GM19455 (cell line): ENCODE results near the gene HAT1.
"Not testable (repeated sequence)": the region's sequence is repeated elsewhere in the genome, so short reads cannot be mapped to it uniquely, and the experiment has no call there.

Source experiments
- ATAC-seq: cut with Tn5 transposase; IDR thresholded peaks from one replicate; pipeline ENCODE4 v1.9.1; 2021; ENCODE audit not compliant: unreplicated experiment

HAT1 gene

GRCh38 chr2:171922230-171923022 lies at the start of gene HAT1:
Gene HAT1 (plus strand): TSS chr2:171922461. CDS start chr2:171922501, 40 bp downstream.
- ATAC-seq = peak; percentile 96

DNA sequence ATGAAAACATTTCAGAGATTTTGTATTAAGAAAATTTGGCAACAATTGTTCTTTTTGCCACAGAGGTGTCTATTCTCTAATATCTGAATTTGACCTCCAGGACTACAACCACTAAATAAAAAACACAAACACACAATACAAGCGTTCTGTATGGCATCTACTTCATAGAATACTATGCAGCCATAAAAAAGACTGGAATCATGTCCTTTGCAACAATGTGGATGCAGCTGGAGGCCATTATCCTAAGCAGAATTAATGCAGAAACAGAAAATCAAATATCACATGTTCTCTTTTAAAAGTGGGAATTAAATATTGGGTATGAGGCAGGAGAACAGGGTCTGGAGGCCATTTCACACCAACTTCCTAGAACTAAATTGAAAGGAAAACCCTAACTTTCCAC lies 47.7 kb upstream of the HAT1 start:
- ATAC-seq = no peak

DNA sequence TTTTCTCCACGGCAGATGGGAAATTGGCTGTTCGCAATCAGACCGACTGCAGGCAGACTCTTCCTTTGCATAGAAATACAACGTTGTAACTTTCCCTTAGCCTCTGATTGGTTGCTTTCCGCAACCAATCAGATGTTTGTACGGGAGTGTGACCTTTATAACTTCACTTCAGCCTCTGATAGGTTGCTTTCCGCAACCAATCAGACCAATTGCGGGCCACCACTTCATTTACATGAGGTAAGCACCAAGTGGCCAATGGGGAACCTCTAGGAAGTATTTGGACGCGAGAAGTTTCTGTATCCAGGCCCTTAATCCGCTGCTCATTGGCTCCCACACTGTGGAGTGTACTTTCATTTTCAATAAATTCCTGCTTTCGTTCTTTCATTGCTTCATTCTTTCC lies 47.3 kb upstream of the HAT1 start:
- ATAC-seq = no peak

GRCh38 chr2:171878481-171878993 lies 43.7 kb upstream of the HAT1 start:
- no peak for ATAC-seq

DNA sequence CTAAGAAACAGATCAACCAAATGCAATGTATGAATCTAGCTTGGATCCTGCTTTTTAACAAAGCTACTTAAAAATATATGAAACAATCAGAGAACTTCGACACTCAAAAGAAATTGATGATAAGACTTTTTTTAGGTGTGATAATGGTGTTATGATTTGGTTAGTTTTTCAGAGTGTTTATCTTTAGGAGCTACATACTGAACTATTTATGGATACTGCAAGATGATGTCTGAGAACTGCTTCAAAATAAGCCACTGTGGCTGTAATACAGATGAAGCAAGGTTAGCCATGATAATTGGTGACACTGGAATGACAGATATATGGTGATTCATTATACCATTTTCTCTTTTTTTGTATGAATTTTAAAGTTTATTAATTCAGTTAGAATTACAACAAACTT lies 42.4 kb upstream of the HAT1 start:
- no peak for ATAC-seq

DNA sequence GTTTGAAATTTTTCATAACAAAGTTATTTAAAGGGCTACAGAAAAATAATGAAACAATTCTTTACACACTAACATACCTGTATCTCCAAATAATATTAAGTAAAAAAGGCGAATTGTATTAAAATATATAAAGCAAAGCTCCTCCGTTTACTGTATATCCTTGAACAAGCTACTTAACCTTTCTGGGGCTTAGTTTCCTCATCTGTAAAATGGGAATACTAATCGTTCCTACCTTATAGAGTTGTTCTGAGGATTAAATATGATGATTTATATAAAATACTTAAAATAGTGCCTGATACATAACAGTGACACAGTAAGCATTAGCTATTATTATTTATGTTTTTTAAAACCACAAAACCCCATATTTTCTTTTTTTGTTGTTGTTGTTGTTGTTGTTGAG lies 41.5 kb upstream of the HAT1 start:
- ATAC-seq = no peak

DNA sequence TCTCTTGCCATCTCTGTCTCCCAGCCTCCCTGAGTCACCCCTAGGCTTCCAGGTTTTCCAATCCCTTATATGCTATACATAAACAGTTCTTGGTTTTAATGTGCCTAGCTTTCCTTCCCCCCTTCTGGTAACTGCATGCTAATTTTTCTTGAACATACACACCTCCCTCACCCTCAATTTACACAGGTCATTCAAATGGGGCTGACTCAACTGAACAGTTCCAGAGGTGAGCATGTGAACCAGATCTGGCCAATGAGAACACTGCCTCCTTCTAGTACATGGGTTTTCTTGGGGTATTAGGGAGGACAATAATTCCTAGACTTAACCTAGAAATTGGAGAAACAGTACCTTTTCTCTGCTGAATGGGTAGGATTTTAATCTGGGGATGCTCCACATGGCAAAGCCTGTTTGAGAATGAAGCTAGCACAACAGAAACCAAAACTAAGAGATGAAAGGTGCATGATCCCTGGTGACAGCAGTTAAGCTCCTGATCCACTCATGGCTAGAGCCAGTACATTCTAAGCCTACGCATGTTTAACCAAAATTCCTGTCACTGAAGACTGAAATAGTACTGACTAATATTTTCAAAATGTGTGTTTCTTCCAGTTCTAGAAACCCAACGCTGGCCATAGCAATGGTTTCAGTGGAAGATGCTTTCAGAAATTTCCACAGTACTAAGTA lies 40.0 kb upstream of the HAT1 start:
- ATAC-seq = peak; percentile 68

DNA sequence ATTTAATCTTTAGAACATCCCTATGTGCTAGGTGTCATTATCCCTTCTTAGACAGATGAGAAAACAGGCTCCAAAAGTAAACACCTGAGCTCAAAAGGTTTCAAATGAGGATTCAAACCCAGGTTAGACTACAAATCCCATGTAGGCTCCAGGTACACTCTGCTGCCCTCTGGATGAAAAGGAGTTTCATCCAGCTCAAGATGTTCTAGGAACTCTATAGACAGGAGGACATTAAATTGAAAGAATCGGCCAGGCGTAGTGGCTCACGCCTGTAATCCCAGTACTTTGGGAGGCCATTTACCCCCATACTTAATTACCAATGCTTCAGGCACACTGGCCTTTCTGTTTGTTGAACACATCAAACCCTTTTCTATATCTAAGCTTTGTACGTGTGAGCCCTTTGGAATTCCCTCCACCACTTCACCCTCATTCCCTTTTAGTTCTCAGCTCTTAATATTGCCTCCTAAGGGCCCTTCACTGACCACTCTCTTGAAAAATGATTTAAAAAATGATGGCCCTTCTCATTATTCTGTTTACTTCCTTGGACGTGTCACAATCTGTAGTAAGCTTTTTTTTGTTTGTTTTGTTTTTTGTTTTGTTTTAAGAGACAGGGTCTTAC lies 38.9 kb upstream of the HAT1 start:
- no peak for ATAC-seq

GRCh38 chr2:171889333-171889732 lies 32.9 kb upstream of the HAT1 start:
- no peak for ATAC-seq

GRCh38 chr2:171889808-171890207 lies 32.5 kb upstream of the HAT1 start:
- ATAC-seq = no peak

- peak; percentile 13 for ATAC-seq
Observed at GRCh38 chr2:171893196-171893823, 29.0 kb upstream of the HAT1 start.

DNA sequence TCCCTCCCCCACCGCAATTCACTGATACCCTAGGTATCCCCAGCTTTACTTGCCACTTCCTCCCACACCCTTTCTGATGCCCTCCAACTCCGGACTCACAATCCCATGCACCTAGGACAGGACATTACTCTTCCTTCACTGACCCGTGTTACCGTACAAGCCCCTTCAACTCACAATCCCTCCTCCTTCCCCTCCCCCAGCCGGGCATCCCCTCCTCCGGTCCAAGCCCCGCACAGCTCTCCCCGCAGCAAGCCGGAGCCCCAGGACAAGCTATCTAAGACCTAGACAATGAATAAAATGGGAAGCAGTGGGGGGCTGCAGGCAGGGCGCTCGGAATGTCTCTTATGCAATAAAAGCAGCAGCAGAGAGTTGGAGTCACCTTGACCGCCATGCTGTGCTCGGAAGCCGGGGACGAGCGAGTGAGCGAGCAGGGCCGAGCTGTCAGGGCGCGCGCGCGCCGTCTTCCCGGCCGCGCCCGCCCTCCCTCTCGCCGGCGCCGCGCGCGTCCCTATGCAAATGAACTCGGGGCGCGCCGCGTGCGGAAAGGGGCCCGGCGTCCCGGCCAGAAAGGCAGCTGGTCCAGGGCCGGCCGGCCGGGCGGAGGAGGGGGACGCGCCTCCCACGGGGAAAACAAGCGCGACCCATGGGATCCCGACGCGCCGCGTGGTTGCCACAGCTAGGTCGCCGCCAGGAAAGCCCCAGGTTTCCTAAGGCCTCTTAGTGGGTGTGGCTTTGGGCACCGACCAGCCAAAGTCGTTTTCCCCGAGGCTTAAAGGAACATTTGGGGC lies 28.2 kb upstream of the HAT1 start, which contains the start of gene SLC25A12:
SLC25A12 (minus strand) TSS at position 421 of the 788 bp plus-strand sequence; CDS start at position 391, 30 bp downstream.
- peak; percentile 91 for ATAC-seq

DNA sequence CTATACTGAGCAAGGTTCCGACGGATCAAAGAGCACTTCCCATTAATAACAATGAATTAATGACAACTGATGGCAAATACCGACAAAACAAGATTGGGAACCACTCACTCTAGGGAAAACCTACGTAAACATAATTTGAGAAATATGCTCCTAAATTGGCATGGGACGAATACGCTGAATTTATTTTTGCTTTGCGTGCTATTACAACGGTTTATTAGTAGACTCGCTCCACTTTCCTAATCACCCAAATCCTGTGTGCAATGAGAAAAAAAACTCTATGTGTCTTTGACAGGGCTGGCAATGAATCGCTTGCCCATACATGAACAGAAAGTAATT lies 27.7 kb upstream of the HAT1 start:
- ATAC-seq = no peak

GRCh38 chr2:171895786-171896185 lies 26.5 kb upstream of the HAT1 start:
- no peak for ATAC-seq

DNA sequence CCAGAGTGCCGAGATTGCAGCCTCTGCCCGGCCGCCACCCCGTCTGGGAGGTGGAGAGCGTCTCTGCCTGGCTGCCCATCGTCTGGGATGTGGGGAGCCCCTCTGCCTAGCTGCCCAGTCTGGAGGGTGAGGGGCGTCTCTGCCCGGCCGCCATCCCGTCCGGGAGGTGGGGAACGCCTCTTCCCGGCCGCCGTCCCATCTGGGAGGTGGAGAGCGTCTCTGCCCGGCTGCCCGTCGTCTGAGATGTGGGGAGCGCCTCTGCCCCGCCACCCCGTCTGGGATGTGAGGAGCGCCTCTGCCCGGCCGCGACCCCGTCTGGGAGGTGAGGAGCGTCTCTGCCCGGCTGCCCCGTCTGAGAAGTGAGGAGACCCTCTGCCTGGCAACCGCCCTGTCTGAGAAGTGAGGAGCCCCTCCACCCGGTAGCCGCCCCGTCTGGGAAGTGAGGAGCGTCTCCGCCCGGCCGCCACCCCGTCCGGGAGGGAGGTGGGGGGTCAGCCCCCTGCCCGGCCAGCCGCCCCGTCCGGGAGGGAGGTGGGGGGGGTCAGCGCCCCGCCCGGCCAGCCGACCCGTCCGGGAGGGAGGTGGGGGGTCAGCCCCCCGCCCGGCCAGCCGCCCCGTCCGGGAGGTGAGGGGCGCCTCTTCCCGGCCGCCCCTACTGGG lies 22.5 kb upstream of the HAT1 start:
- ATAC-seq = not testable (repeated sequence)

GRCh38 chr2:171902840-171903420 lies 19.3 kb upstream of the HAT1 start:
- no peak for ATAC-seq

GRCh38 chr2:171908235-171908634 lies 14.0 kb upstream of the HAT1 start:
- no peak for ATAC-seq

GRCh38 chr2:171909266-171909665 lies 13.0 kb upstream of the HAT1 start:
- no peak for ATAC-seq

GRCh38 chr2:171910494-171910893 lies 11.8 kb upstream of the HAT1 start:
- no peak for ATAC-seq

DNA sequence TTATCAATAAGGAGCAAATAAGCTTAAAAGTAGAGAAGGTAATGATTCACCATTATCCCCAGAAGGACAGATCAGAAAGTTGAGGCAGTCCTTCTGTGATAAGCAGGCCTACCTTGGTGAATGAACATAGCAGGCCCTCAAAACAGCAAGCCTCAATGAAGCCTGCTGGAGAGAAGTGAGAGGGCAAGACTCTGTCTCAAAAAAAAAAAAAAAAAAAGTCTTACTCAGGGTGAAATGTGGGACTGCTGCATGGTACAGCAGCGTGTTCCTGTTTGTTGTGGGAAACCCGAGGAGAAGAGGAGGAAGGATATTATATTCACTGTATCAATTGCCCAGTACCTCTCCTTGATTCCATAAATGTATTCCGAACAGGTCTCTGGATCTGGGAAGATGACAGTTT lies 8.7 kb upstream of the HAT1 start:
- ATAC-seq = no peak
